ENCODE measurements around the gene PRDM16. TPM values are rescaled to one million over a fixed set of nuclear protein-coding genes. Genes with fewer than 3 reads are reported as not detected.
A peak's percentile ranks its signal among the peaks of the same experiment; 100 is the strongest.

Gene PRDM16
- total RNA-seq, 1 experiment from 2014 or later, result 0.17 TPM

GRCh38 chr1:3186526-3186921 is 117.5 kb downstream of the PRDM16 start:
- no peak overlapping the region for H2BK20ac ChIP-seq (ENCODE audit: low read depth, low read length, poor library complexity, severe bottlenecking)
- H3K27me3 Mint-ChIP-seq (ENCODE audit: low read depth), result peaks cover 3% of the 10 kb centered on the region
- H2BK5ac ChIP-seq (ENCODE audit: insufficient read length, low read length), result no peak overlapping the region
- H3K4me1 ChIP-seq (ENCODE audit: insufficient read depth, low read length), result no peaks in the 10 kb centered on the region
- H3K79me2 ChIP-seq (ENCODE audit: insufficient read depth, low read length), result no peaks in the 10 kb centered on the region
- H2BK120ac ChIP-seq (ENCODE audit: low read depth, low read length, poor library complexity, severe bottlenecking), result no peak overlapping the region
- no peak overlapping the region for H4K91ac ChIP-seq (ENCODE audit: insufficient read length, low read depth, low read length)
- no peaks in the 10 kb centered on the region for H3K9me3 Mint-ChIP-seq
- H3K9ac ChIP-seq (ENCODE audit: extremely low read depth, insufficient read length, low read length), result no peak overlapping the region
- no peak overlapping the region for H3K23ac ChIP-seq (ENCODE audit: insufficient read length, low read depth, low read length)
- no peak overlapping the region for H3K4me3 Mint-ChIP-seq
- WGBS (ENCODE audit: extremely low coverage, insufficient read length, low lambda C conversion rate), result no CpG with 5 or more reads among the region's 22 CpGs
- H2BK12ac ChIP-seq (ENCODE audit: insufficient read length, low read depth, low read length), result no peak overlapping the region
- no peaks in the 10 kb centered on the region for H3K36me3 Mint-ChIP-seq (ENCODE audit: insufficient read depth in 1 of 3, low read depth in 3 of 3)
- H3K23me2 ChIP-seq (ENCODE audit: insufficient read length, low read depth, low read length, poor library complexity, severe bottlenecking), result peaks cover 4% of the 10 kb centered on the region
- no peak overlapping the region for H4K8ac ChIP-seq (replicated peaks; ENCODE audit: insufficient read length, low read depth, low read length)
- peak overlapping the region; percentile 53 for H3K18ac ChIP-seq (ENCODE audit: insufficient read length, low read depth, low read length)
- H3K27me3 ChIP-seq (ENCODE audit: insufficient read depth, low read length), result no peaks in the 10 kb centered on the region
- peaks cover 3% of the 10 kb centered on the region for H3K9me3 ChIP-seq (ENCODE audit: control insufficient read depth, low read depth, low read length)
- H3K14ac ChIP-seq (ENCODE audit: insufficient read depth, low read length), result 0 out of 2 replicates have a peak overlapping the region, but pooled peaks have one; percentile 39
- no peak for TF ChIP-seq CTCF (conservative IDR thresholded peaks at IDR 0.05)
- no peak overlapping the region for H2BK15ac ChIP-seq (ENCODE audit: low read depth, low read length)
- peaks cover 12 to 28% of the 10 kb centered on the region in 2 experiments; a peak in 3 of 4 replicates for H3K4me1 Mint-ChIP-seq
- no peak overlapping the region for H4K5ac ChIP-seq (ENCODE audit: insufficient read length, low read depth, low read length)
- H3K56ac ChIP-seq (ENCODE audit: insufficient read length, low read depth, low read length), result no peak overlapping the region
- H3K4me2 ChIP-seq (ENCODE audit: insufficient read depth, insufficient read length, low read length), result no peak overlapping the region
- no peak overlapping the region for H2AK5ac ChIP-seq (ENCODE audit: insufficient read length, low read length)
- peak; percentile 50 for DNase-seq
- no peak overlapping the region for H3K27ac ChIP-seq (ENCODE audit: insufficient read length, low read depth, low read length)
- H3T11ph ChIP-seq (ENCODE audit: low read length), result no peak overlapping the region
- no peak overlapping the region for H3K4ac ChIP-seq (ENCODE audit: low read depth, low read length)
- H2AFZ ChIP-seq (ENCODE audit: low read length), result no peak overlapping the region
- H4K20me1 ChIP-seq (ENCODE audit: control insufficient read depth, insufficient read depth, insufficient read length), result no peaks in the 10 kb centered on the region
- H3K79me1 ChIP-seq (ENCODE audit: insufficient read depth, low read depth, low read length, poor library complexity, severe bottlenecking), result no peaks in the 10 kb centered on the region
- no peak overlapping the region for H3K27ac Mint-ChIP-seq

Measured in H9 (cell line).